Transverse colon (tissue), 4 donors: Measurements from ENCODE around the gene RAPGEF5. TPM values are rescaled to one million over a fixed set of nuclear protein-coding genes. Genes with fewer than 3 reads are reported as not detected.
"Not testable (repeated sequence)": the region's sequence is repeated elsewhere in the genome, so short reads cannot be mapped to it uniquely, and the experiment has no call there.

Experiments used
- DNase-seq: peaks from one replicate; pipeline ENCODE4 v3.0.0-alpha.2; 2019
- H3K27ac ChIP-seq, 4 donors: fragments of 200-600 bp; sonication (generic); 2 replicates each; pipeline ENCODE4 v1.5.1; 2016 to 2018; ENCODE audit warnings: inconsistent platforms in 4 of 4
- H3K27me3 ChIP-seq: fragments of 200-600 bp; sonication (generic); 2 replicates; pipeline ENCODE4 v1.5.1; 2017; ENCODE audit warnings: inconsistent platforms
- H3K36me3 ChIP-seq, 4 donors: fragments of 200-600 bp; sonication (generic); 2 replicates each; pipeline ENCODE4 v1.5.1; 2017 to 2019; ENCODE audit warnings: inconsistent platforms in 4 of 4
- H3K4me1 ChIP-seq, 4 donors: fragments of 200-600 bp; sonication (generic); 2 replicates each; pipeline ENCODE4 v1.5.1; 2017 to 2020; ENCODE audit warnings: inconsistent platforms in 4 of 4
- H3K4me3 ChIP-seq, 4 donors: fragments of 200-600 bp; sonication (generic); 1 replicate in 1 of 4; 2 replicates in 3 of 4; pipeline versions ENCODE4 v1.5.1 to v1.6.1; 2017 to 2019; ENCODE audit warnings: inconsistent platforms in 4 of 4
- H3K9me3 ChIP-seq, 2 donors: fragments of 200-600 bp; sonication (generic); 2 replicates each; pipeline ENCODE4 v1.5.1; 2017 to 2019; ENCODE audit warnings: inconsistent platforms in 2 of 2
- EP300 ChIP-seq: sonication (generic); formaldehyde crosslinking; IDR thresholded peaks from one replicate; pipeline ENCODE4 v1.6.1; 2017; ENCODE audit warnings: antibody characterized with exemption, low read depth
- POLR2A ChIP-seq: fragments of 450-650 bp; IDR thresholded peaks from one replicate; pipeline ENCODE4 v1.6.1; 2016; ENCODE audit warnings: antibody characterized with exemption, mild to moderate bottlenecking, moderate library complexity
- POLR2AphosphoS5 ChIP-seq, 3 donors: sonication (generic); formaldehyde crosslinking; IDR thresholded peaks; one replicate each; pipeline ENCODE4 v1.6.1; 2016; ENCODE audit warnings: antibody characterized with exemption in 3 of 3
- WGBS, 2 donors: methylation state at CpG; one replicate each; pipeline ENCODE4 v1.1.5; 2018; ENCODE audit warnings: low coverage in 1 of 2; 5-methylcytosine and 5-hydroxymethylcytosine counted together
- in situ Hi-C, 4 donors: fragments of 200-750 bp; cut with MboI; loops; one replicate each; pipeline versions ENCODE4 v1.15.0 to v1.15.1; 2017; ENCODE audit warnings: low sequenced_read_pairs in 3 of 4, low pct_ligation_motif_present in 1 of 4, low pct_unique_long_range_greater_than_20kb in 1 of 4
- intact Hi-C: fragments of 100-400 bp; cut with DNase I; formaldehyde crosslinking; loops from one replicate; pipeline ENCODE4 v1.15.1; 2023; ENCODE audit warnings: low total_unique reads
- total RNA-seq, 4 donors: library from RNA; depleted of rRNA; stranded (reverse); fragments of >200 nt; gene quantifications; one replicate each; pipeline ENCODE4 v1.1.0, GENCODE V29; 2016
- TF ChIP-seq, protein P1 (sequence below), 5 experiments: fragments of 200-600 bp in 3 of 5; fragments of 450-650 bp in 2 of 5; sonication (generic) in 3 of 5; IDR thresholded peaks; 1 replicate in 2 of 5; 2 replicates in 3 of 5; pipeline ENCODE4 v1.5.1; 2016 to 2017; ENCODE audit warnings: antibody characterized with exemption in 5 of 5, inconsistent platforms in 3 of 5, mild to moderate bottlenecking in 2 of 5, moderate library complexity in 1 of 5

The RAPGEF5 gene
- total RNA-seq, 4 donors from 2014 or later = 82.3 to 112 (median 100) TPM

GRCh38 chr7:22094413-22095342 lies 262.3 kb downstream of the RAPGEF5 start:
- H3K27ac ChIP-seq = no peak overlapping the region
- 78 to 100% methylated on average over 2 to 11 of the region's 11 CpGs for WGBS, 2 donors

DNA sequence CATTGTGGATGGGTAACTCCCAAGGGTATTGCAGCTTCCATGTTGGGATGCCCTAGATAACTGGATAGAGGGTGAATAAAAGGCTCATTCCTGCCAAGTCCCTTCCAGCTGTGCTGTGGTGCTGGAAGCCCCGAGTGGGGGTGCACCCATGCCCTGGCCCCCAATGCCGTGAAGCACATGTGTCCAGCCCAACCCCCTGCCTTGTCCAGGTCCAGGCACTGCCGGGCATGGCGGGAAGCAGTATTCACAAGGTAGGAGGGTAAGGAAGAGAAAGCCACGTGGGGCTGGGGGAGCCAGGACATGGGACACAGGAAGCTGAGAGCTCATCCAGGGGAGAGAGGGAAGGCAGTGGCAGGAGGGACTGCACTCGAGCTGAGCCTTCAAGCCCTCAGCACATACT lies 263.0 kb downstream of the RAPGEF5 start:
- Histone ChIP-seq H3K4me1 (no peaks in the 10 kb centered on the region), H3K9me3 (no peaks in the 10 kb centered on the region), H3K4me3 (no peak overlapping the region), H3K36me3 (no peaks in the 10 kb centered on the region), H3K27ac (no peak overlapping the region), H3K27me3 (no peaks in the 10 kb centered on the region)
- intact Hi-C loops = no loop called here
- WGBS, 2 donors = 68% methylated on average over 6 of the region's 6 CpGs; no CpG with 5 or more reads in 1 of the 2 donors
- no peak for DNase-seq
- in situ Hi-C loops = no loop called here
- TF ChIP-seq POLR2A (no peak), EP300 (no peak)
- TF ChIP-seq, protein P1, sequence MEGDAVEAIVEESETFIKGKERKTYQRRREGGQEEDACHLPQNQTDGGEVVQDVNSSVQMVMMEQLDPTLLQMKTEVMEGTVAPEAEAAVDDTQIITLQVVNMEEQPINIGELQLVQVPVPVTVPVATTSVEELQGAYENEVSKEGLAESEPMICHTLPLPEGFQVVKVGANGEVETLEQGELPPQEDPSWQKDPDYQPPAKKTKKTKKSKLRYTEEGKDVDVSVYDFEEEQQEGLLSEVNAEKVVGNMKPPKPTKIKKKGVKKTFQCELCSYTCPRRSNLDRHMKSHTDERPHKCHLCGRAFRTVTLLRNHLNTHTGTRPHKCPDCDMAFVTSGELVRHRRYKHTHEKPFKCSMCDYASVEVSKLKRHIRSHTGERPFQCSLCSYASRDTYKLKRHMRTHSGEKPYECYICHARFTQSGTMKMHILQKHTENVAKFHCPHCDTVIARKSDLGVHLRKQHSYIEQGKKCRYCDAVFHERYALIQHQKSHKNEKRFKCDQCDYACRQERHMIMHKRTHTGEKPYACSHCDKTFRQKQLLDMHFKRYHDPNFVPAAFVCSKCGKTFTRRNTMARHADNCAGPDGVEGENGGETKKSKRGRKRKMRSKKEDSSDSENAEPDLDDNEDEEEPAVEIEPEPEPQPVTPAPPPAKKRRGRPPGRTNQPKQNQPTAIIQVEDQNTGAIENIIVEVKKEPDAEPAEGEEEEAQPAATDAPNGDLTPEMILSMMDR (IDR thresholded peaks at IDR 0.05) = no peak

More at GRCh38 chr7:22094413-22095342, 262.3 kb downstream of the RAPGEF5 start:
- H3K9me3 ChIP-seq = no peaks in the 10 kb centered on the region
- in situ Hi-C loops = no loop called here
- intact Hi-C loops = no loop called here
- no peaks in the 10 kb centered on the region for H3K4me1 ChIP-seq
- H3K36me3 ChIP-seq = no peaks in the 10 kb centered on the region
- H3K27me3 ChIP-seq = no peaks in the 10 kb centered on the region
- no peak for DNase-seq
- no peak for TF ChIP-seq POLR2AphosphoS5 (IDR thresholded peaks at IDR 0.05)
- TF ChIP-seq POLR2A = no peak
- TF ChIP-seq, protein P1 (IDR thresholded peaks at IDR 0.05) = no peak
- TF ChIP-seq EP300 = no peak
- no peak overlapping the region for H3K4me3 ChIP-seq

GRCh38 chr7:22093001-22093400 lies 264.0 kb downstream of the RAPGEF5 start:
- TF ChIP-seq POLR2A (no peak), POLR2AphosphoS5 (IDR thresholded peaks at IDR 0.05) (no peak), EP300 (no peak)
- TF ChIP-seq, protein P1 (IDR thresholded peaks at IDR 0.05) = no peak
- Histone ChIP-seq H3K27ac (no peak overlapping the region), H3K4me1 (no peaks in the 10 kb centered on the region), H3K36me3 (no peaks in the 10 kb centered on the region), H3K9me3 (no peaks in the 10 kb centered on the region), H3K27me3 (no peaks in the 10 kb centered on the region), H3K4me3 (no peak overlapping the region)
- intact Hi-C loops (no loop called here), in situ Hi-C loops (no loop called here)
- DNase-seq = no peak
- WGBS, 2 donors = 37 to 38% methylated on average over 1 to 2 of the region's 2 CpGs

GRCh38 chr7:22090958-22091525 lies 265.9 kb downstream of the RAPGEF5 start:
- H3K27me3 ChIP-seq, in situ Hi-C loops, DNase-seq, H3K4me1 ChIP-seq, intact Hi-C loops, H3K27ac ChIP-seq, H3K36me3 ChIP-seq, H3K4me3 ChIP-seq, H3K9me3 ChIP-seq: not testable (repeated sequence)
- 93% methylated on average over 11 of the region's 11 CpGs; no CpG with 5 or more reads in 1 of the 2 donors for WGBS, 2 donors
